HG02973 (cell line): ENCODE results near the gene PDGFB.
"Not testable (repeated sequence)": the region's sequence is repeated elsewhere in the genome, so short reads cannot be mapped to it uniquely, and the experiment has no call there.

Source experiments
- ATAC-seq: cut with Tn5 transposase; IDR thresholded peaks from one replicate; pipeline ENCODE4 v1.9.1; 2021; ENCODE audit warnings: moderate library complexity; ENCODE audit not compliant: unreplicated experiment

PDGFB gene

GRCh38 chr22:39229075-39229474 lies 15.7 kb downstream of the PDGFB start:
- no peak for ATAC-seq

GRCh38 chr22:39227542-39228272 lies 17.1 kb downstream of the PDGFB start:
- no peak for ATAC-seq

- ATAC-seq = no peak
Measured at GRCh38 chr22:39226353-39226752, 18.4 kb downstream of the PDGFB start.

- no peak for ATAC-seq
Measured at GRCh38 chr22:39225591-39225990, 19.2 kb downstream of the PDGFB start.

GRCh38 chr22:39224550-39224949 lies 20.2 kb downstream of the PDGFB start:
- ATAC-seq = no peak

GRCh38 chr22:39223091-39223710 lies 21.6 kb downstream of the PDGFB start:
- no peak for ATAC-seq

GRCh38 chr22:39221999-39222686 lies 22.6 kb downstream of the PDGFB start:
- no peak for ATAC-seq

- no peak for ATAC-seq
Measured at GRCh38 chr22:39220890-39221850, 23.6 kb downstream of the PDGFB start.

- no peak for ATAC-seq
Measured at GRCh38 chr22:39220450-39220849, 24.3 kb downstream of the PDGFB start.

- ATAC-seq = no peak
Measured at GRCh38 chr22:39219071-39220039, 25.4 kb downstream of the PDGFB start.

- not testable (repeated sequence) for ATAC-seq
Measured at GRCh38 chr22:39218432-39218831, 26.4 kb downstream of the PDGFB start.

GRCh38 chr22:39216143-39216490 lies 28.7 kb downstream of the PDGFB start:
- no peak for ATAC-seq

- no peak for ATAC-seq
Measured at GRCh38 chr22:39215426-39216142, 29.2 kb downstream of the PDGFB start.

- ATAC-seq = no peak
Measured at GRCh38 chr22:39215070-39215396, 29.7 kb downstream of the PDGFB start.

GRCh38 chr22:39214383-39215069 lies 30.3 kb downstream of the PDGFB start:
- no peak for ATAC-seq

GRCh38 chr22:39214006-39214382 lies 30.8 kb downstream of the PDGFB start:
- no peak for ATAC-seq

- no peak for ATAC-seq
Measured at GRCh38 chr22:39212721-39213376, 31.9 kb downstream of the PDGFB start.

- ATAC-seq = no peak
Measured at GRCh38 chr22:39209756-39210155, 35.0 kb downstream of the PDGFB start.
